HEK293T (cell line): ENCODE data around the gene ENTPD7.

ENCODE experiments used
- CTCF ChIA-PET: fragments of 350-600 bp; formaldehyde crosslinking; extraction: SDS; loops from one replicate; lab custom pipeline; 2021; ENCODE audit warnings: antibody characterized with exemption, inconsistent platforms; lab: Yijun Ruan, JAX
- POLR2A ChIA-PET: fragments of 350-600 bp; formaldehyde crosslinking; extraction: SDS; loops from one replicate; lab custom pipeline; 2020; ENCODE audit warnings: antibody characterized with exemption, inconsistent platforms; lab: Yijun Ruan, JAX
- DNase-seq: peaks from one replicate; pipeline ENCODE4 v3.0.0; 2012; ENCODE audit warnings: mixed read lengths; ENCODE audit errors: extremely low spot score
- ARNT ChIP-seq: fragments of 450-650 bp; IDR thresholded peaks from 2 replicates; pipeline ENCODE4 v1.6.1; 2017; ENCODE audit warnings: mild to moderate bottlenecking
- BHLHE40 ChIP-seq: fragments of 450-650 bp; IDR thresholded peaks from 2 replicates; pipeline ENCODE4 v1.6.1; 2016; ENCODE audit warnings: mild to moderate bottlenecking, moderate library complexity, borderline replicate concordance
- CTBP1 ChIP-seq: fragments of 450-650 bp; IDR thresholded peaks from 2 replicates; pipeline ENCODE4 v1.6.1; 2016; ENCODE audit warnings: borderline replicate concordance
- ELF4 ChIP-seq: fragments of 450-650 bp; IDR thresholded peaks from 2 replicates; pipeline ENCODE4 v1.6.1; 2017; ENCODE audit warnings: antibody characterized with exemption
- FOXA1 ChIP-seq: fragments of 450-650 bp; IDR thresholded peaks from 2 replicates; pipeline ENCODE4 v1.6.1; 2016; ENCODE audit warnings: mild to moderate bottlenecking
- FOXK2 ChIP-seq: fragments of 450-650 bp; IDR thresholded peaks from 2 replicates; pipeline ENCODE4 v1.6.1; 2016; ENCODE audit warnings: mild to moderate bottlenecking
- FOXM1 ChIP-seq: fragments of 450-650 bp; IDR thresholded peaks from 2 replicates; pipeline ENCODE4 v1.6.1; 2017; ENCODE audit warnings: mild to moderate bottlenecking, borderline replicate concordance
- HDGF ChIP-seq: fragments of 450-650 bp; IDR thresholded peaks from 2 replicates; pipeline ENCODE4 v1.6.1; 2017; ENCODE audit warnings: antibody characterized with exemption, borderline replicate concordance
- L3MBTL2 ChIP-seq: fragments of 450-650 bp; conservative IDR thresholded peaks from 2 replicates; pipeline ENCODE4 v1.6.1; 2016; ENCODE audit warnings: mild to moderate bottlenecking
- LEF1 ChIP-seq: fragments of 450-650 bp; IDR thresholded peaks from 2 replicates; pipeline ENCODE4 v1.6.1; 2017; ENCODE audit warnings: mild to moderate bottlenecking, borderline replicate concordance
- NFRKB ChIP-seq: fragments of 450-650 bp; IDR thresholded peaks from 2 replicates; pipeline ENCODE4 v1.6.1; 2016; ENCODE audit warnings: mild to moderate bottlenecking, moderate library complexity
- PKNOX1 ChIP-seq: fragments of 450-650 bp; IDR thresholded peaks from 2 replicates; pipeline ENCODE4 v1.6.1; 2016
- SP1 ChIP-seq: fragments of 450-650 bp; IDR thresholded peaks from 2 replicates; pipeline ENCODE4 v1.6.1; 2017
- SUZ12 ChIP-seq: fragments of 450-650 bp; IDR thresholded peaks from 2 replicates; pipeline ENCODE4 v1.6.1; 2016; ENCODE audit warnings: mild to moderate bottlenecking
- TARDBP ChIP-seq: fragments of 450-650 bp; IDR thresholded peaks from 2 replicates; pipeline ENCODE4 v1.6.1; 2016
- ZNF384 ChIP-seq: fragments of 450-650 bp; IDR thresholded peaks from 2 replicates; pipeline ENCODE4 v1.6.1; 2016

The ENTPD7 gene

DNA sequence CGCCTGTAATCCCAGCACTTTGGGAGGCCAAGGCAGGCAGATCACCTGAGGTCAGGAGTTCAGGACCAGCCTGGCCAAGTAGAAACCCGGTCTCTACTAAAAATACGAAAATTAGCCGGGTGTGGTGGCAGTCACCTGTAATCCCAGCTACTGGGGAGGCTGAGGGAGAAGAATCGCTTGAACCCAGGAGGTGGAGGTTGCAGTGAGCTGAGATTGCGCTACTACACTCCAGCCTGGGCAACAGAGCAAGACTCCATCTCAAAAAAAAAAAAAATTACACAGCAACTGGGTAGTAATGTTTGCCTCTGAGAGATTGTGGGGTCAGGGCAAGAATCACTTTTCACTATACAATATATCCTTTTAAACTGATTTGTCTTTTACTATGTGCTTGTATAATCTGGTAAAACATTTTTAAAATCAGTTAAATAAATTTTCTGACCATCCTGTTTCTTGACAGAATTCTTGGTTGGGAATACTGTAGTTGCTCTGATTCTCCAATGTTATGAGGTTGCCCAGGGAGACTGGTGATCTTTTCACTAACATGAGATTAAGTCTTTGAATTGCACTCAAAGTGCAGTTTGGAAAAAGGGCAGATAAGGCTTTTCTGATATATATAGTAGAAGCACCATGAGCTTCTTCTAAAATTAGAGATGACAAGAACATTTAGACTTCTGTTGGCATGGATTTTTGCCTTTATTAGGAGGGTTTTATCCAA lies 1.5 kb downstream of the ENTPD7 start:
- no peak for DNase-seq
- TF ChIP-seq SP1 (no peak), SUZ12 (no peak), CTBP1 (no peak), PKNOX1 (no peak), L3MBTL2 (no peak), HDGF (no peak), ELF4 (no peak), ZNF384 (no peak), FOXK2 (no peak)
- ChIA-PET CTCF (no interaction called here), POLR2A (interaction anchor here (1.4 to 2.4 kb wide), 2 partner anchors 16 to 39 kb away, joined by 3 to 34 read pairs; partner anchors contain the start of gene SLC25A28)

- TF ChIP-seq CTBP1 (no peak), TARDBP (no peak), FOXK2 (no peak), FOXM1 (no peak), SUZ12 (no peak), FOXA1 (no peak), HDGF (no peak), LEF1 (no peak), ARNT (no peak), SP1 (no peak), ELF4 (no peak), L3MBTL2 (no peak), ZNF384 (no peak), PKNOX1 (no peak), BHLHE40 (no peak), NFRKB (no peak)
- ChIA-PET POLR2A (no interaction called here), CTCF (interaction anchor here (0.5 kb wide), 1 partner anchor 20 kb away, joined by 3 read pairs; no protein-coding TSS in a partner anchor)
- DNase-seq = no peak
These were observed 2.1 kb downstream of the ENTPD7 start for GRCh38 chr10:99661377-99661763.

DNA sequence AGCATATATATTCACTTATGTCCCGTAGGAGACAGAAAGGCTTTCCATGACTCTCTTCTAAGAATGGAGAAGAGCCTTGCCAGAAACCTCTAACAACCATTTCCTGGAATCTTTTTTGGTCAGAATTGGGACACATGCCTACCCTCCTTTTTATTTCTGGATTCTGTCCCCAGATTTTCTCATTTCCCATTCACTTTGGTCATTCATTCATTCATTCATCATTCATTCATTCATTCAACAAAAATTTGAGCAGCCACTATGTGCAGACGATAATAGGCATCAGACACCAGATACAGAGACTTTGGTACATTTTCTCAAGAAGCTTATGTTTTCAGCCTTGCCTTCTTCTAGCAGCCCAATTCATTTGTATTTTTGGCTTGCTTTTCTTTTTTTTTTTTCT lies 6.0 kb downstream of the ENTPD7 start:
- TF ChIP-seq SUZ12 (no peak), TARDBP (no peak), ELF4 (no peak), FOXK2 (no peak), LEF1 (no peak), BHLHE40 (no peak), HDGF (no peak), ZNF384 (no peak), FOXA1 (no peak)
- ChIA-PET POLR2A (no interaction called here), CTCF (no interaction called here)
- no peak for DNase-seq

DNA sequence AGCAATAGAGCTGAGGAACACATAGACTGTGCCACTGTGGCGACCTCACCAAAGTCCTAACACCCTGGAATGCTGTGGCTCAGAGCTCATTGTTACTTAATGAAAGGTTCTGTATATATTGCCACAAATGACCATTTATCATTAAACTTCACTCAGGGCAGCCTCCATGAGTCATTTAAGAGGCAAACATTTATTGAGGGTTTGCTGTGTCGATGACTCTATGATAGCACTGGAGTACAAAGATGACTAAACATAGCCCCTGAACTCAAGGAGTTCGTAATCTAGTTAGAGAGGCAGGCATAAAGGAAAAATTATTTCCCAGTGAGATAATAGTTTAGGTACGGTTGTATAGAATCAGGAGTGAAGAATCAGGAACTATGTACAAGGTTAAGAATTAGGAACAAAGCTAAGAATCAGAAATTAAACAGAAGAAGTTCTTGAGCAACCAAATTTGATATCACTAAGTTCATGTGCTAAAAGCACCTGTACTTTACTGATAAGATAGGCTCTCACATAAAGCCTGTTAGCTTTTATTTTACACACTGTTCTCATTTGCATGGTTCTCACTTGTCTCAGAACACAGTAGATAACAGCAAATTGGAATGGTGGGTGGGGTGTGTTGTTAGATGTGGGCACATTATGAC lies 7.9 kb downstream of the ENTPD7 start:
- TF ChIP-seq HDGF (no peak), BHLHE40 (no peak), ZNF384 (no peak), PKNOX1 (no peak), FOXK2 (no peak), ARNT (no peak), TARDBP (no peak), LEF1 (no peak), SUZ12 (no peak), L3MBTL2 (no peak), FOXM1 (no peak), NFRKB (no peak), SP1 (no peak), ELF4 (no peak), FOXA1 (no peak)
- DNase-seq = no peak
- ChIA-PET CTCF (interaction anchor here (0.6 to 1.9 kb wide), 2 partner anchors 15 to 64 kb away, joined by 4 to 5 read pairs; no protein-coding TSS in a partner anchor), POLR2A (interaction anchor here (0.8 to 1.4 kb wide), 2 partner anchors 46 to 47 kb away, joined by 3 to 6 read pairs; partner anchors contain the start of gene SLC25A28)

- ChIA-PET POLR2A (no interaction called here), CTCF (interaction anchor here (0.6 kb wide), 1 partner anchor 49 kb away, joined by 3 read pairs; no protein-coding TSS in a partner anchor)
- TF ChIP-seq FOXM1 (no peak), PKNOX1 (no peak), SP1 (no peak), ARNT (no peak), L3MBTL2 (no peak), CTBP1 (no peak), TARDBP (no peak)
- DNase-seq = no peak
These were observed 12.1 kb downstream of the ENTPD7 start for GRCh38 chr10:99671386-99671785.
